Vagina (tissue), 2 donors: Measurements from ENCODE around the gene GOLM1. TPM values are rescaled to one million over a fixed set of nuclear protein-coding genes. Genes with fewer than 3 reads are reported as not detected.

Experiments
- DNase-seq, 2 donors: peaks; one replicate each; pipeline ENCODE4 v3.0.0-alpha.2; 2017; ENCODE audit errors: extremely low spot score in 2 of 2
- H3K27ac ChIP-seq: fragments of 200-600 bp; sonication (generic); one replicate; pipeline ENCODE4 v1.5.1; 2019
- H3K27me3 ChIP-seq: fragments of 200-600 bp; sonication (generic); one replicate; pipeline ENCODE4 v1.5.1; 2019
- H3K36me3 ChIP-seq, 2 donors: fragments of 200-600 bp; sonication (generic); one replicate each; pipeline ENCODE4 v1.5.1; 2017 to 2019
- H3K4me1 ChIP-seq: fragments of 200-600 bp; sonication (generic); one replicate; pipeline ENCODE4 v1.5.1; 2019
- H3K4me3 ChIP-seq, 2 donors: fragments of 200-600 bp; sonication (generic); 1 replicate in 1 of 2; 2 replicates in 1 of 2; pipeline ENCODE4 v1.5.1; 2016 to 2019
- H3K9me3 ChIP-seq: fragments of 200-600 bp; sonication (generic); one replicate; pipeline ENCODE4 v1.5.1; 2019
- POLR2A ChIP-seq, 2 donors: fragments of 450-650 bp; IDR thresholded peaks; one replicate each; pipeline ENCODE4 v1.6.1; 2017; ENCODE audit warnings: antibody characterized with exemption in 2 of 2, mild to moderate bottlenecking in 2 of 2, moderate library complexity in 2 of 2
- POLR2AphosphoS5 ChIP-seq, 2 donors: sonication (generic); formaldehyde crosslinking; IDR thresholded peaks; one replicate each; pipeline ENCODE4 v1.9.0; 2017; ENCODE audit warnings: antibody characterized with exemption in 2 of 2, mild to moderate bottlenecking in 2 of 2, low read depth in 1 of 2; ENCODE audit not compliant: insufficient read depth in 1 of 2
- intact Hi-C: fragments of 100-400 bp; cut with DNase I; formaldehyde crosslinking; loops from one replicate; pipeline ENCODE4 v1.15.1; 2023
- total RNA-seq: library from RNA; depleted of rRNA; stranded (reverse); fragments of >200 nt; gene quantifications from one replicate; pipeline ENCODE4 v1.2.3, GENCODE V29; 2016
- TF ChIP-seq, protein P1 (sequence below), 3 experiments: fragments of 450-650 bp in 2 of 3; fragments of 200-600 bp in 1 of 3; sonication (generic) in 1 of 3; IDR thresholded peaks; one replicate each; pipeline ENCODE4 v1.5.1; 2017 to 2019; ENCODE audit warnings: antibody characterized with exemption in 3 of 3, mild to moderate bottlenecking in 2 of 3, moderate library complexity in 2 of 3

The GOLM1 gene
- total RNA-seq, 1 donor from 2014 or later = 14.7 TPM

DNA sequence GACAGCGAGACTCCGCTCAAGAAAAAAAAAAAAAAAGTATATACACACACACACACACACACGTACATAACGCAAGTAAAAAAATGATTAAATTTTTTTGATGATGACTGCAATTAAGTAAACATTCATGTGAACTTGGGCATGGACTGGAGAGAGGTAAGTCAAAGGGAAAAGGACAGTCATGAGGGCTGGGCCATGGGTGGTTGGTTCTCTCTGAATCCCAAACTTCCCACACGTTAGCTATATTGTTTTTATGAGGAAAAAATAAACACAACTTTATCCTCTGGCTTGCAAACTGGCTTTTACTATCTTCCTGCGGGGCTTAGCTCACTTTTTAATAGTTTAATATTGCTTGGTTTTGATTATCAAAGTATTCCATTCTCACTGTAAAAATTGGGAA lies 53.7 kb downstream of the GOLM1 start:
- intact Hi-C loops = no loop called here
- H3K36me3 ChIP-seq = no peaks in the 10 kb centered on the region

DNA sequence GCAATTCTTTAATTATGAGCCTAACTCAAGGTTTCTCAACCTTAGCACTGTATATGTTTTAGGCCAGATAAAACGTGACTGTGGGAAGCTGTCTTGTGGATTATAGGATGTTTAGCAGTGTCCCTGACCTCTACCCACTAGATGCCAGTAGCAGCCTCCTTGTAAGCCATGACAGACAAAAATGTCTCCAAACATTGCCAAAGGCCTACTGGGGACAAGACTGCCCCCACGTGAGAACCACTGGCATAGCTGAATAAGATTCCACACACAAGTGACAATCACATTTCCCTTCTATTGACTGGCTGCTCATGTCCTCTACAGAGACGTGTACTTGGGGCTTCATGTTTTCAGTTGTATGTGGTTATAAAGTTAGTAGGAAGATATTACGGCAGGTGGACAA lies 55.4 kb downstream of the GOLM1 start:
- Histone ChIP-seq H3K9me3 (no peaks in the 10 kb centered on the region), H3K4me1 (no peaks in the 10 kb centered on the region), H3K27me3 (no peaks in the 10 kb centered on the region), H3K36me3 (no peaks in the 10 kb centered on the region), H3K4me3 (no peak overlapping the region), H3K27ac (no peak overlapping the region)
- intact Hi-C loops = no loop called here
- no peak for TF ChIP-seq POLR2AphosphoS5 (IDR thresholded peaks at IDR 0.05; ENCODE audit: insufficient read depth in 1 of 2, low read depth in 1 of 2)
- no peak for TF ChIP-seq POLR2A (IDR thresholded peaks at IDR 0.05)
- TF ChIP-seq, protein P1, sequence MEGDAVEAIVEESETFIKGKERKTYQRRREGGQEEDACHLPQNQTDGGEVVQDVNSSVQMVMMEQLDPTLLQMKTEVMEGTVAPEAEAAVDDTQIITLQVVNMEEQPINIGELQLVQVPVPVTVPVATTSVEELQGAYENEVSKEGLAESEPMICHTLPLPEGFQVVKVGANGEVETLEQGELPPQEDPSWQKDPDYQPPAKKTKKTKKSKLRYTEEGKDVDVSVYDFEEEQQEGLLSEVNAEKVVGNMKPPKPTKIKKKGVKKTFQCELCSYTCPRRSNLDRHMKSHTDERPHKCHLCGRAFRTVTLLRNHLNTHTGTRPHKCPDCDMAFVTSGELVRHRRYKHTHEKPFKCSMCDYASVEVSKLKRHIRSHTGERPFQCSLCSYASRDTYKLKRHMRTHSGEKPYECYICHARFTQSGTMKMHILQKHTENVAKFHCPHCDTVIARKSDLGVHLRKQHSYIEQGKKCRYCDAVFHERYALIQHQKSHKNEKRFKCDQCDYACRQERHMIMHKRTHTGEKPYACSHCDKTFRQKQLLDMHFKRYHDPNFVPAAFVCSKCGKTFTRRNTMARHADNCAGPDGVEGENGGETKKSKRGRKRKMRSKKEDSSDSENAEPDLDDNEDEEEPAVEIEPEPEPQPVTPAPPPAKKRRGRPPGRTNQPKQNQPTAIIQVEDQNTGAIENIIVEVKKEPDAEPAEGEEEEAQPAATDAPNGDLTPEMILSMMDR (IDR thresholded peaks at IDR 0.05) = no peak
- DNase-seq = peak in 1 of 2 donors; percentile 31

More for the DNA sequence above, 53.7 kb downstream of the GOLM1 start:
- TF ChIP-seq POLR2AphosphoS5 (IDR thresholded peaks at IDR 0.05; ENCODE audit: insufficient read depth in 1 of 2, low read depth in 1 of 2) (no peak), POLR2A (IDR thresholded peaks at IDR 0.05) (no peak)
- TF ChIP-seq, protein P1 (IDR thresholded peaks at IDR 0.05) = no peak
- Histone ChIP-seq H3K4me3 (no peak overlapping the region), H3K27ac (no peak overlapping the region), H3K27me3 (no peaks in the 10 kb centered on the region), H3K4me1 (no peaks in the 10 kb centered on the region), H3K9me3 (no peaks in the 10 kb centered on the region)
- no peak for DNase-seq

DNA sequence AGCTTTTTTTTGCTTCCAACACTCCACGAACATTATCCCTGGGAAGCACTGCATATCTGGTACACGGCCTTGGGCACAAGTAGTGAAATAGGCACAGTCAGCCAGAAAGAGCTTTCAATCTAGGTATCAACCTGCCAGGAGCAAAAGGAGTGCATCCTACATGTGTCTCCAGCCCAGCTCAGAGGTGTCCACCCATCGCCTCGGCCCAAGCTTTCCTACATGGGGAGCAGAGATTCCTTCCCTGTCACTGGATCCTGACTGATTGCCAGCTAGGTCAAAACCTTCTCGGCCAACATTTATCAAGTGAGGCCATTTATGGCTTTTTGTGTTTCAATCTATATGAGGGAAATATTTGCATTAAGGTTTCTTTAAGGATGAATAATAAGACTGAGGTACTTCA lies 55.8 kb downstream of the GOLM1 start:
- no peaks in the 10 kb centered on the region for H3K4me1 ChIP-seq
- H3K9me3 ChIP-seq = no peaks in the 10 kb centered on the region
- no peak overlapping the region for H3K27ac ChIP-seq
- no peaks in the 10 kb centered on the region for H3K27me3 ChIP-seq
- intact Hi-C loops = no loop called here
- no peak for DNase-seq
- TF ChIP-seq, protein P1 (IDR thresholded peaks at IDR 0.05) = no peak
- TF ChIP-seq POLR2A (IDR thresholded peaks at IDR 0.05) (no peak), POLR2AphosphoS5 (IDR thresholded peaks at IDR 0.05; ENCODE audit: insufficient read depth in 1 of 2, low read depth in 1 of 2) (no peak)
- no peak overlapping the region for H3K4me3 ChIP-seq
- no peaks in the 10 kb centered on the region for H3K36me3 ChIP-seq

DNA sequence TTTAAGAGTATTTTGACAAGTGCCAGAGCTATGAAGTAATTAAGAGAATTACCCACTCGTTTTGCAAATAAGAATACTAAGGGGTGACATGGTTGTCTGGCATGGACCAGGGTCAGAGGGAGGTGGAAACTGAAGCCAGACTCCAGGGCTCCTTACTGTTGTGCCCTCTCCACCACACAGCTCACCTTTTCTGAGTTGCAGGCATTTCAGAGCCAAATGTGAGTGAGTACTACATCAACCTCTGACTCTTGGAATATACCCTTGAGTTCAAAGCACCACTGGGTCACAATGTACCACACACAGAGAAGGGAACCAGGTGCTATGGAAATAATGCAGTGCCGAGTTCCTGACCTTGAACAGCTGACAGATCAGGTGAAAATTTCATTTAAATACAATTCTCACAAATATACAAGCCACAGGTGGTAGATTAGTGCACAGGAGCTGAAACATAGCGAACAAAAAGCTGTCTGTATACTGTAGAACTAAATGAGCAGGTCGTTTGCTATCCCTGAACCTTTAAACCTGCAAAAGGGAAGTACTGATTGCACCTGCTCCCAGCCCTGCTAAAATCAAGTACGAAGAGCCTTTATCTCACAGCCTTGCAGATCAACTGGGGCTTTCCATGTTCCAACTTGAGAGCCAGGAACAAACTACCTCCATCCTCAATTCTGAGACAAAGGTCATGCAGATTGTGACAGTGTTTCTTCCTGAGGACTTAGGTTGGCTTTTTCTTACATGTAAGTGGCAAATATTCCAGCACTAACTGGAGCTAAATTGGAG lies 57.0 kb downstream of the GOLM1 start:
- Histone ChIP-seq H3K4me3 (no peak overlapping the region), H3K9me3 (no peaks in the 10 kb centered on the region), H3K4me1 (no peaks in the 10 kb centered on the region), H3K27me3 (no peaks in the 10 kb centered on the region), H3K36me3 (no peaks in the 10 kb centered on the region), H3K27ac (no peak overlapping the region)
- intact Hi-C loops = no loop called here
- no peak for DNase-seq
- TF ChIP-seq, protein P1 (IDR thresholded peaks at IDR 0.05) = no peak
- no peak for TF ChIP-seq POLR2A (IDR thresholded peaks at IDR 0.05)
- TF ChIP-seq POLR2AphosphoS5 (IDR thresholded peaks at IDR 0.05; ENCODE audit: insufficient read depth in 1 of 2, low read depth in 1 of 2) = no peak

DNA sequence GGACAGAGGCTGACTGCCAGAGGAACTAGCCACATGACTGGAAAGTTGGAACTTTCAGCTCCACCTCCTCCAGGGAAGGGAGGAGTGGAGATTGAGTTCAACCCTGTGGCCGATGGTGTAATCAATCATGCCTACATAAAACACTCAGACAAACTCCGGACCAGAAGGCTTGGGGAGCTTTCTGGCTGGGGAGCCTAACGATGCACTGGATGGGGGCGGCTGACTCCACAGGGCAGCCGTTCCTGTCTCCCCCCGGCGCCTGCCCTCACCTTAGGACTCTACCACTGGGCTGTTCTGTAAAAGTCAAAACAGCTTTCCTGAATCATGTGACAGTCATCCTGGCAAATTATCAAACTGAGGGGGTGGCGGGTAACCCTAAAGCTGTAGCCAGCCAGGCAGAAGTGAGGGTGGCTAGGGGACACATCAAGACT lies 58.0 kb downstream of the GOLM1 start:
- TF ChIP-seq POLR2A (IDR thresholded peaks at IDR 0.05) (no peak), POLR2AphosphoS5 (IDR thresholded peaks at IDR 0.05; ENCODE audit: insufficient read depth in 1 of 2, low read depth in 1 of 2) (no peak)
- TF ChIP-seq, protein P1 (IDR thresholded peaks at IDR 0.05) = no peak
- Histone ChIP-seq H3K27me3 (no peaks in the 10 kb centered on the region), H3K4me1 (no peaks in the 10 kb centered on the region), H3K9me3 (no peaks in the 10 kb centered on the region), H3K36me3 (no peaks in the 10 kb centered on the region), H3K27ac (no peak overlapping the region), H3K4me3 (no peak overlapping the region)
- intact Hi-C loops = no loop called here
- DNase-seq = no peak
